ENCODE data around the gene POU6F1. TPM values are rescaled to one million over a fixed set of nuclear protein-coding genes. Genes with fewer than 3 reads are reported as not detected.

POU6F1 gene
- total and polyA plus RNA-seq, 10 of the 15 experiments (the other 5 are each of a cell fraction or from before 2014, with no cell fraction given): 0.26 to 4.2 (median 1.2) TPM

GRCh38 chr12:51198568-51199365 is 19.1 kb downstream of the POU6F1 start:
- ChIA-PET SMC1A (ENCODE audit: uncharacterized antibody, unreplicated experiment) (no interaction called here), POLR2A (no interaction called here), RAD21 (ENCODE audit: unreplicated experiment) (no interaction called here), CTCF (no interaction called here)
- TF ChIP-seq PML (IDR thresholded peaks at IDR 0.05; ENCODE audit: low read length): no peak
- TF ChIP-seq EGR1 (IDR thresholded peaks at IDR 0.05; ENCODE audit: borderline replicate concordance in 1 of 2, low read depth in 2 of 2, low read length in 2 of 2): no peak
- no peak for TF ChIP-seq BCLAF1 (IDR thresholded peaks at IDR 0.05)
- no peak for TF ChIP-seq CTCF (IDR thresholded peaks at IDR 0.05 in 2 of 3, conservative IDR thresholded peaks at IDR 0.05 in 1 of 3; ENCODE audit: control insufficient read depth in 2 of 3, extremely low read depth in 1 of 3, insufficient read depth in 1 of 3, low read depth in 3 of 3, low read length in 3 of 3)
- TF ChIP-seq ATF3 (IDR thresholded peaks at IDR 0.05; ENCODE audit: borderline replicate concordance, extremely low read depth, low read depth, low read length): no peak
- no peaks in the 10 kb centered on the region for H3K27me3 ChIP-seq (replicated peaks in 1 of 2; ENCODE audit: control insufficient read depth in 2 of 2, insufficient read depth in 2 of 2, low read length in 1 of 2)
- no peak overlapping the region for H3K27ac ChIP-seq (ENCODE audit: control insufficient read depth, insufficient read depth)
- DNase-seq (ENCODE audit: low read depth, low spot score): no peak
- intact Hi-C loops (cut with micrococcal nuclease; ENCODE audit: unreplicated experiment) (no loop called here), in situ Hi-C loops (cut with MboI) (no loop called here)
- no peak overlapping the region for H3K4me2 ChIP-seq (ENCODE audit: control insufficient read depth, insufficient read depth)
- BruUV-seq (replicated peaks): no TSS peak
- FAIRE-seq: no peak
- H4K20me1 ChIP-seq (ENCODE audit: control insufficient read depth, insufficient read depth): no peaks in the 10 kb centered on the region
- no peaks in the 10 kb centered on the region; the same call in 1 of the 2 replicates for H3K4me1 ChIP-seq (ENCODE audit: control insufficient read depth, insufficient read depth, low read length)
- H3K9ac ChIP-seq (ENCODE audit: control insufficient read depth, insufficient read depth, low read length): no peak overlapping the region
- H3K36me3 ChIP-seq (ENCODE audit: control insufficient read depth in 2 of 2, insufficient read depth in 2 of 2, low read length in 1 of 2): no peaks in the 10 kb centered on the region
- H3K79me2 ChIP-seq (ENCODE audit: control insufficient read depth, insufficient read depth, low read length): no peaks in the 10 kb centered on the region
- H2AFZ ChIP-seq (ENCODE audit: control insufficient read depth, low read depth, low read length): no peak overlapping the region
- H3K4me3 ChIP-seq: no peak overlapping the region
- H3K9me3 ChIP-seq (replicated peaks; ENCODE audit: control insufficient read depth, insufficient read depth, low read length): no peaks in the 10 kb centered on the region
- 84% methylated on average over 14 of the region's 16 CpGs for WGBS (ENCODE audit: insufficient coverage, insufficient replicate concordance, low lambda C conversion rate, missing lambda C conversion rate)
- ATAC-seq: no peak
